ENCODE data around the gene SCGB3A1. TPM values are rescaled to one million over a fixed set of nuclear protein-coding genes. Genes with fewer than 3 reads are reported as not detected.

The SCGB3A1 gene
- total and polyA plus RNA-seq, 9 of the 15 experiments (the other 6 are each of a cell fraction or from before 2014, with no cell fraction given), result 0.33 TPM; not detected in 8

GRCh38 chr5:180604271-180604670 is 13.0 kb upstream of the SCGB3A1 start (continued):
- TF ChIP-seq CUX1 (CRISPR knock-in tag; IDR thresholded peaks at IDR 0.05), result no peak
- TF ChIP-seq ZNF282 (CRISPR knock-in tag; IDR thresholded peaks at IDR 0.05), result no peak
- TF ChIP-seq NFIC (IDR thresholded peaks at IDR 0.05), result no peak
- no peak for TF ChIP-seq RFX1 (IDR thresholded peaks at IDR 0.05)
- no peak for TF ChIP-seq MCM3 (IDR thresholded peaks at IDR 0.05)

GRCh38 chr5:180603076-180603594 is 11.8 kb upstream of the SCGB3A1 start:
- no peak for DNase-seq (ENCODE audit: extremely low read depth in 1 of 4, low spot score in 3 of 4)
- ATAC-seq, result no peak
- no peak overlapping the region for H3K4me2 ChIP-seq (ENCODE audit: insufficient read depth, low read length)
- WGBS (ENCODE audit: insufficient coverage, low coverage, missing lambda C conversion rate), result 78% methylated on average over 16 of the region's 19 CpGs
- H2AFZ ChIP-seq (ENCODE audit: low read depth, low read length), result no peak overlapping the region
- H3K36me3 ChIP-seq (ENCODE audit: control insufficient read depth, insufficient read depth, low read length), result no peaks in the 10 kb centered on the region
- no peak for FAIRE-seq
- H3K9me1 ChIP-seq (ENCODE audit: control insufficient read depth, insufficient read depth, low read length), result no peaks in the 10 kb centered on the region
- no TSS peak for BruUV-seq (replicated peaks)
- H3K4me3 ChIP-seq, result no peak overlapping the region
- H3K27me3 ChIP-seq (ENCODE audit: control insufficient read depth in 2 of 2, insufficient read depth in 2 of 2, low read length in 2 of 2), result peaks cover 0 to 7% of the 10 kb centered on the region in 2 experiments; a peak in 2 of 5 replicates
- H3K9ac ChIP-seq (ENCODE audit: insufficient read depth in 1 of 2, low read depth in 2 of 2, low read length in 2 of 2), result peak overlapping the region in 1 of 2 experiments; percentile 13; a peak in 1 of 4 replicates
- H3K4me1 ChIP-seq (replicated peaks in 1 of 2; ENCODE audit: control insufficient read depth in 2 of 2, insufficient read depth in 2 of 2, low read length in 2 of 2), result peaks cover 5 to 43% of the 10 kb centered on the region in 2 experiments; a peak in 4 of 5 replicates
- ChIA-PET POLR2A (interaction anchor here (1.0 kb wide), 1 partner anchor 497 kb away, joined by 3 read pairs; no protein-coding TSS in a partner anchor), CTCF (ENCODE audit: low intra/inter-chr PET ratio) (no interaction called here)
- H4K20me1 ChIP-seq (replicated peaks; ENCODE audit: control insufficient read depth, insufficient read depth, low read length), result no peaks in the 10 kb centered on the region
- intact Hi-C loops (cut with micrococcal nuclease), result loop anchor here (10.0 kb wide), 2 partner anchors 48 to 398 kb away; partner anchors contain the start of gene RASGEF1C
- H3K9me3 ChIP-seq (replicated peaks; ENCODE audit: control insufficient read depth, insufficient read depth, low read depth, low read length), result no peaks in the 10 kb centered on the region
- in situ Hi-C loops (cut with MboI), result no loop called here
- no peaks in the 10 kb centered on the region for H3K79me2 ChIP-seq (ENCODE audit: control insufficient read depth, insufficient read depth, low read length)
- H3K27ac ChIP-seq (ENCODE audit: extremely low read depth, low read depth, low read length), result no peak overlapping the region
- no peak for TF ChIP-seq RBM25 (IDR thresholded peaks at IDR 0.05; ENCODE audit: low read depth, low read length, severe bottlenecking)
- no peak for TF ChIP-seq USF2 (CRISPR knock-in tag; IDR thresholded peaks at IDR 0.05)
- no peak for TF ChIP-seq MTA2 (IDR thresholded peaks at IDR 0.05; ENCODE audit: low read depth)
- TF ChIP-seq E2F6 (IDR thresholded peaks at IDR 0.05; ENCODE audit: borderline replicate concordance in 1 of 2, extremely low read depth in 1 of 2, insufficient read depth in 1 of 2, insufficient read length in 1 of 2, low read depth in 1 of 2, low read length in 1 of 2, poor library complexity in 1 of 2, severe bottlenecking in 1 of 2), result no peak
- no peak for TF ChIP-seq TBL1XR1 (IDR thresholded peaks at IDR 0.05; ENCODE audit: low read length in 2 of 2)
- TF ChIP-seq HMBOX1 (IDR thresholded peaks at IDR 0.05), result no peak
- TF ChIP-seq ZNF263 (CRISPR knock-in tag; IDR thresholded peaks at IDR 0.05; ENCODE audit: borderline replicate concordance), result no peak
- TF ChIP-seq BHLHE40 (IDR thresholded peaks at IDR 0.05; ENCODE audit: low read length), result no peak
- TF ChIP-seq MCM7 (IDR thresholded peaks at IDR 0.05), result no peak
